Neuronal stem cell (in vitro differentiated cells): ENCODE data around the gene VWA8.

Experiments used
- DNase-seq: peaks from one replicate; pipeline ENCODE4 v3.0.0-alpha.2; 2013; ENCODE audit warnings: low spot score
- H2AFZ ChIP-seq: one replicate; pipeline ENCODE4 v1.6.1; 2013; ENCODE audit warnings: mild to moderate bottlenecking, low read length, inconsistent platforms
- H2AK5ac ChIP-seq: 2 replicates; pipeline ENCODE4 v1.6.1; 2013; ENCODE audit warnings: low read depth, mild to moderate bottlenecking, inconsistent platforms, low read length, moderate library complexity, mixed read lengths
- H2BK120ac ChIP-seq: 2 replicates; pipeline ENCODE4 v1.6.1; 2013; ENCODE audit warnings: low read depth, mild to moderate bottlenecking, inconsistent platforms, low read length, moderate library complexity, mixed read lengths
- H2BK12ac ChIP-seq: one replicate; pipeline ENCODE4 v1.6.1; 2013; ENCODE audit warnings: low read length, inconsistent platforms
- H2BK15ac ChIP-seq: 2 replicates; pipeline ENCODE4 v1.6.1; 2013; ENCODE audit warnings: mild to moderate bottlenecking, low read length, inconsistent platforms, mixed read lengths
- H2BK5ac ChIP-seq: one replicate; pipeline ENCODE4 v1.6.1; 2013; ENCODE audit warnings: inconsistent platforms, mild to moderate bottlenecking, low read length, moderate library complexity
- H3K14ac ChIP-seq: one replicate; pipeline ENCODE4 v1.6.1; 2013; ENCODE audit warnings: low read length, inconsistent platforms
- H3K18ac ChIP-seq: 2 replicates; pipeline ENCODE4 v1.6.1; 2013; ENCODE audit warnings: low read length, inconsistent platforms
- H3K23ac ChIP-seq: 2 replicates; pipeline ENCODE4 v1.6.1; 2013; ENCODE audit warnings: low read depth, mild to moderate bottlenecking, mixed read lengths, low read length, inconsistent platforms; ENCODE audit not compliant: poor library complexity
- H3K27ac ChIP-seq: replicated peaks from 3 replicates; pipeline ENCODE4 v1.5.1; 2013; ENCODE audit warnings: low read length, inconsistent platforms
- H3K27me3 ChIP-seq, 3 experiments: 2 replicates each; pipeline ENCODE4 v1.6.1; 2013; ENCODE audit warnings: low read length in 3 of 3, mild to moderate bottlenecking in 2 of 3, inconsistent platforms in 1 of 3, low read depth in 1 of 3, mixed read lengths in 1 of 3, moderate library complexity in 1 of 3; ENCODE audit not compliant: control insufficient read depth in 3 of 3, insufficient read depth in 3 of 3
- H3K36me3 ChIP-seq, 2 donors: replicated peaks in 1 of 2; 2 replicates each; pipeline ENCODE4 v1.6.1; 2013; ENCODE audit warnings: low read length in 2 of 2; ENCODE audit not compliant: control insufficient read depth in 2 of 2, insufficient read depth in 2 of 2
- H3K4ac ChIP-seq: 2 replicates; pipeline ENCODE4 v1.6.1; 2013; ENCODE audit warnings: inconsistent platforms, mild to moderate bottlenecking, low read length, moderate library complexity
- H3K4me1 ChIP-seq, 2 donors: 1 replicate in 1 of 2; 2 replicates in 1 of 2; pipeline ENCODE4 v1.6.1; 2013; ENCODE audit warnings: low read length in 2 of 2, low read depth in 1 of 2; ENCODE audit not compliant: control insufficient read depth in 2 of 2, insufficient read depth in 1 of 2
- H3K4me2 ChIP-seq: one replicate; pipeline ENCODE4 v1.6.1; 2013; ENCODE audit warnings: mild to moderate bottlenecking, low read length, inconsistent platforms; ENCODE audit not compliant: insufficient read depth, poor library complexity, severe bottlenecking
- H3K4me3 ChIP-seq, 2 donors: 2 replicates each; pipeline ENCODE4 v1.5.1; 2013; ENCODE audit warnings: low read length in 2 of 2, mild to moderate bottlenecking in 2 of 2, inconsistent platforms in 1 of 2, moderate library complexity in 1 of 2
- H3K79me1 ChIP-seq: one replicate; pipeline ENCODE4 v1.6.1; 2013; ENCODE audit warnings: low read depth, mild to moderate bottlenecking, inconsistent platforms, low read length, moderate library complexity
- H3K9ac ChIP-seq: one replicate; pipeline ENCODE4 v1.6.1; 2013; ENCODE audit warnings: mild to moderate bottlenecking, low read depth, low read length, inconsistent platforms; ENCODE audit not compliant: poor library complexity
- H3K9me3 ChIP-seq, 2 donors: replicated peaks in 1 of 2; 2 replicates each; pipeline versions ENCODE3 to v1.6.1; 2013; ENCODE audit warnings: low read length in 2 of 2, mild to moderate bottlenecking in 2 of 2, inconsistent platforms in 1 of 2, low read depth in 1 of 2, mixed read lengths in 1 of 2, moderate library complexity in 1 of 2; ENCODE audit not compliant: control insufficient read depth in 2 of 2, insufficient read depth in 1 of 2
- H4K8ac ChIP-seq: one replicate; pipeline ENCODE4 v1.6.1; 2013; ENCODE audit warnings: low read depth, mild to moderate bottlenecking, inconsistent platforms, low read length, moderate library complexity
- H4K91ac ChIP-seq: one replicate; pipeline ENCODE4 v1.6.1; 2013; ENCODE audit warnings: low read length, low read depth, mild to moderate bottlenecking, inconsistent platforms; ENCODE audit not compliant: poor library complexity
- WGBS, 2 donors: extraction: QIAGEN DNeasy Blood & Tissue Kit; methylation state at CpG; one replicate each; pipeline ENCODE4 v1.1.7; 2013; ENCODE audit warnings: missing lambda C conversion rate in 2 of 2, mixed read lengths in 1 of 2; ENCODE audit not compliant: insufficient read length in 2 of 2, insufficient replicate concordance in 1 of 2; ENCODE audit errors: extremely low coverage in 2 of 2; 5-methylcytosine and 5-hydroxymethylcytosine counted together

VWA8 gene

DNA sequence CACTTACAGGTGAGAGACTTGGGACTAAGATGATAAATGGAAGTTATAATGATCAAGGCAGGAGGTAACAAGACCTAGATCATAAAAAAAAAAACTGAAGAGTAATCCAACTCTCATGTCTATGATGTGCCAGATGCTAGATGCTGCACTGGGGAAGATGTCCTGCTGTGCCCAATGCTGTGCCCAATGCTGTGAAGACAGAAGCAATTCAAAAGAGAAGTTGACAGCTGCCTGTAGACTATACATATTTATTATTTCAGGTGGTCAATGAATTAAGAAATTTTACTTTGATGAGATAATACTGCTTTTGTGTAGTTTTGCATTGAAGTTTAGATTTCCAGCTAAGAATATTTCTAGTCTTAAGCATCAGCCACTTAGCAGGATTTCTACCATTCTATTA lies 21.5 kb downstream of the VWA8 start:
- Histone ChIP-seq H4K8ac (no peak overlapping the region), H2BK15ac (no peak overlapping the region), H3K79me1 (no peaks in the 10 kb centered on the region), H2AFZ (no peak overlapping the region), H3K36me3 (peaks cover 0 to 8% of the 10 kb centered on the region in 2 donors), H4K91ac (no peak overlapping the region), H3K9me3 (no peaks in the 10 kb centered on the region), H3K4me3 (no peak overlapping the region), H2AK5ac (no peak overlapping the region), H3K27ac (no peak overlapping the region), H3K23ac (no peak overlapping the region), H3K4me2 (no peak overlapping the region), H2BK12ac (no peak overlapping the region), H3K14ac (no peak overlapping the region), H3K4me1 (peaks cover 3 to 7% of the 10 kb centered on the region in 2 donors), H3K9ac (no peak overlapping the region), H3K27me3 (no peaks in the 10 kb centered on the region), H3K4ac (no peak overlapping the region), H2BK5ac (no peak overlapping the region), H2BK120ac (no peak overlapping the region), H3K18ac (no peak overlapping the region)
- no peak for DNase-seq

GRCh38 chr13:41938918-41939317 lies 22.0 kb downstream of the VWA8 start:
- H3K4ac ChIP-seq: no peak overlapping the region
- peaks cover 0 to 8% of the 10 kb centered on the region in 2 donors for H3K36me3 ChIP-seq
- no peak overlapping the region for H3K27ac ChIP-seq
- no peak overlapping the region for H2BK120ac ChIP-seq
- H3K4me2 ChIP-seq: no peak overlapping the region
- no peak overlapping the region for H2BK12ac ChIP-seq
- H4K91ac ChIP-seq: no peak overlapping the region
- H2AFZ ChIP-seq: no peak overlapping the region
- H2BK5ac ChIP-seq: no peak overlapping the region
- no peak for DNase-seq
- H4K8ac ChIP-seq: no peak overlapping the region
- H3K14ac ChIP-seq: no peak overlapping the region
- H3K23ac ChIP-seq: no peak overlapping the region
- H2AK5ac ChIP-seq: no peak overlapping the region
- no peaks in the 10 kb centered on the region for H3K9me3 ChIP-seq
- H3K27me3 ChIP-seq: no peaks in the 10 kb centered on the region
- no peak overlapping the region for H3K9ac ChIP-seq
- no CpG with 5 or more reads among the region's 1 CpG for WGBS, 2 donors
- peaks cover 3 to 7% of the 10 kb centered on the region in 2 donors for H3K4me1 ChIP-seq
- no peaks in the 10 kb centered on the region for H3K79me1 ChIP-seq
- no peak overlapping the region for H2BK15ac ChIP-seq
- no peak overlapping the region for H3K18ac ChIP-seq
- H3K4me3 ChIP-seq: no peak overlapping the region

GRCh38 chr13:41937388-41937787 lies 23.5 kb downstream of the VWA8 start:
- no peaks in the 10 kb centered on the region for H3K27me3 ChIP-seq
- H3K23ac ChIP-seq: no peak overlapping the region
- H3K4me1 ChIP-seq: peaks cover under 1 to 2% of the 10 kb centered on the region in 2 donors
- H4K8ac ChIP-seq: no peak overlapping the region
- H2BK120ac ChIP-seq: no peak overlapping the region
- no peak overlapping the region for H3K9ac ChIP-seq
- H2BK12ac ChIP-seq: no peak overlapping the region
- H3K4me2 ChIP-seq: no peak overlapping the region
- no peak for DNase-seq
- no peaks in the 10 kb centered on the region for H3K9me3 ChIP-seq
- no peak overlapping the region for H2BK5ac ChIP-seq
- H3K4ac ChIP-seq: no peak overlapping the region
- no peak overlapping the region for H2BK15ac ChIP-seq
- H3K79me1 ChIP-seq: no peaks in the 10 kb centered on the region
- H3K18ac ChIP-seq: no peak overlapping the region
- no peak overlapping the region for H3K4me3 ChIP-seq
- H2AFZ ChIP-seq: no peak overlapping the region
- H4K91ac ChIP-seq: no peak overlapping the region
- peaks cover 0 to 6% of the 10 kb centered on the region in 2 donors for H3K36me3 ChIP-seq
- no peak overlapping the region for H2AK5ac ChIP-seq
- H3K27ac ChIP-seq: no peak overlapping the region
- H3K14ac ChIP-seq: no peak overlapping the region
- WGBS, 2 donors: no CpG with 5 or more reads among the region's 5 CpGs

DNA sequence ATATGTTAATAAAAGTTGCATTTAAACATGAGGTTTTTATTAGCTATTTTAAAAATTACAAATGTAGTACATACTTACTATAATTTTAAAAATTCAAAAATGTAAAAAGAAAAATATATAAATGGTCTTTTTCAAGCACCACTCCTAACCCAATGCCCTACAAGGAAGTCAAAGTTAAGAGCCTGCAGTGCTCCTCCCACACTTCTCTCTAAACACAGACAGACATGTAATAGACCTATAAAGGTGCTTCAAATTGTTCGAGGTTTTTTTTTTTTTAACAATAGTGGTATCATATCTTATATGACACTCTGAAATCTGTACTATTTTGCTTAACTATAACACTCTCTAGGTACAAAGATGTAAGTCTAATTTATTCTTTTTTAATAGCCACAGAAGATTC lies 25.4 kb downstream of the VWA8 start:
- Histone ChIP-seq H3K36me3 (peaks cover 0 to 4% of the 10 kb centered on the region in 2 donors), H2AFZ (no peak overlapping the region), H3K9me3 (no peaks in the 10 kb centered on the region), H3K18ac (no peak overlapping the region), H4K8ac (no peak overlapping the region), H3K4ac (no peak overlapping the region), H2BK12ac (no peak overlapping the region), H2BK120ac (no peak overlapping the region), H3K23ac (no peak overlapping the region), H3K4me3 (no peak overlapping the region), H3K9ac (no peak overlapping the region), H2BK5ac (no peak overlapping the region), H3K4me2 (no peak overlapping the region), H3K4me1 (no peaks in the 10 kb centered on the region), H2AK5ac (no peak overlapping the region), H3K14ac (no peak overlapping the region), H2BK15ac (no peak overlapping the region), H3K27ac (no peak overlapping the region), H4K91ac (no peak overlapping the region), H3K79me1 (no peaks in the 10 kb centered on the region), H3K27me3 (no peaks in the 10 kb centered on the region)
- WGBS, 2 donors: no CpG with 5 or more reads among the region's 1 CpG
- no peak for DNase-seq
